Measurements from ENCODE around the gene MME. TPM values are rescaled to one million over a fixed set of nuclear protein-coding genes. Genes with fewer than 3 reads are reported as not detected.

MME gene
- total RNA-seq, 2 experiments from 2014 or later, result not detected

DNA sequence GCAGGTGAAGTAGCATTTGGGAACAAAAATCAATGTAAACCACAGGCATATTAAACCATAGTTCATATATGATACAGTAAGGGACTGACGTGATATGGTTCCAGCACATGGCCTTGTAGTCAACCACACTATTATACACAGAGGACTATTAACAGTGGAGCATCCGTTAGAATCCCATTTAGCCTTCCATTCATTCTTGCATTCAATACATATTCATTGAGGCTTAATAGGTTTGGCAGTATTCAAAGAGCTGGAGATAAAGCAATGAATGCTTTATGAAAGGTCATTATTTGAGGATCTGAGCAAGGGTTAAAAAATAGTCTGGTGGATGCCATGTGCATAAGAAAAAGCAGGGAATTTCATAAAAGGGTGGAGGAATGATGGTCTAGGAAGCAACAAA lies 89.1 kb downstream of the MME start:
- POLR2A ChIA-PET, result no interaction called here
- CTCF ChIA-PET, result no interaction called here

DNA sequence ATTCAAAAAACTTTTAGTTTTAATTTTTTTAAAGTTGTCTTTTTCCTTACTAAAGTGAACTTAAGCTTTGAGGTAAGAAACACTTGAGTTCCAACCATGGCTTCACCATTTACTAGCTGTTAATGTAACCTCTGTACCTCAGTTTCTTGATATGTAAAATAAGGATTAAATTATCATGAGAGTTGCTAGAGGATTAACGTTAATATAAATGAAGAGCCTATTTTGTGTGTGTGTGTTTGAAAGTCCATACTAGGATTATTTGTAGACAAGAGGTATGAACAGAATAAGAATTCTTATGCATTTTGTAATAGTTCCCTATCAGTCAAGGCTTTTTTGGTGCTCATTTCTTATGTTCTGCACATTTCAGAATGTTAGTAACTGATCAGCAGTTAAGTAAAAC lies 93.7 kb downstream of the MME start:
- H3K36me3 Mint-ChIP-seq (ENCODE audit: low read depth), result no peaks in the 10 kb centered on the region
- peaks cover under 1% of the 10 kb centered on the region for H3K27me3 Mint-ChIP-seq
- POLR2A ChIA-PET, result no interaction called here
- no peak overlapping the region for H3K4me3 Mint-ChIP-seq
- CTCF ChIA-PET, result no interaction called here
- H3K9me3 Mint-ChIP-seq, result no peaks in the 10 kb centered on the region
- DNase-seq, result no peak
- no peak overlapping the region for H3K27ac Mint-ChIP-seq
- no peaks in the 10 kb centered on the region for H3K4me1 Mint-ChIP-seq

More for the DNA sequence above, 89.1 kb downstream of the MME start:
- H3K4me1 Mint-ChIP-seq, result no peaks in the 10 kb centered on the region
- no peak for DNase-seq
- no peaks in the 10 kb centered on the region for H3K36me3 Mint-ChIP-seq (ENCODE audit: low read depth)
- no peak overlapping the region for H3K4me3 Mint-ChIP-seq
- no peak overlapping the region for H3K27ac Mint-ChIP-seq
- no peaks in the 10 kb centered on the region for H3K27me3 Mint-ChIP-seq
- no peaks in the 10 kb centered on the region for H3K9me3 Mint-ChIP-seq

DNA sequence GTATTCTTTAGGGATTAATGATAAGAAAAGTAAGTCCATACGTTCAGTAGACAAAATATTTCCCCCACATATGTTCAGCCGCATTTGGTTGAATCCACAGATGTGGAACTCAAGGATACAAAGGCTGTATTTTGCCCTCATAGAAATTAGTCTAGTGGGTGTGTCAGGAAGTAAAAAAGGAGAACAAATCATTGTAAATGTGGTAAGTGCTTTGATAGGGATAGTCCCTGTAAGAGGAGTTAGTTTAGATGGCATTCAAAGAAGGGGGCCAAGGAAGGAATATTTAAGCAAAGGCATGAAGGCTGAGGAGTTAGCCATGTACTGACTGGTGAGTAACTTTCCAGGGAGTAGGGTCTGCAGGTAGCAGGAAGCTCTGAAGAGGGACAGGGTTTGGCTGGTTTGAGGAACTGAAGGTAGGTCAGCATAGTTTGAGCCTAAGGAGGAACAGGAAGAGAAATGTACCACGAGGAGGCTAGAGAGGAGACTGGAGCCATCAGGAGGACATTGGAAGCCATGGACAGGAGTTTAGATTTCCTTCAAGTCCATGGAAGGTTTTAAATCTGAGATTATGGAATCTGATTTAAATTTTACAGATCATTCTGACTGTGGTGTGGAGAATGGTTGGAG lies 98.8 kb downstream of the MME start:
- no peak for DNase-seq
- ChIA-PET CTCF (no interaction called here), POLR2A (no interaction called here)
- H3K36me3 Mint-ChIP-seq (ENCODE audit: low read depth), result no peaks in the 10 kb centered on the region
- peaks cover 4% of the 10 kb centered on the region for H3K9me3 Mint-ChIP-seq
- H3K4me1 Mint-ChIP-seq, result peaks cover 3% of the 10 kb centered on the region
- peak overlapping the region; percentile 6 for H3K27ac Mint-ChIP-seq
- H3K4me3 Mint-ChIP-seq, result no peak overlapping the region
- peaks cover 8% of the 10 kb centered on the region for H3K27me3 Mint-ChIP-seq

DNA sequence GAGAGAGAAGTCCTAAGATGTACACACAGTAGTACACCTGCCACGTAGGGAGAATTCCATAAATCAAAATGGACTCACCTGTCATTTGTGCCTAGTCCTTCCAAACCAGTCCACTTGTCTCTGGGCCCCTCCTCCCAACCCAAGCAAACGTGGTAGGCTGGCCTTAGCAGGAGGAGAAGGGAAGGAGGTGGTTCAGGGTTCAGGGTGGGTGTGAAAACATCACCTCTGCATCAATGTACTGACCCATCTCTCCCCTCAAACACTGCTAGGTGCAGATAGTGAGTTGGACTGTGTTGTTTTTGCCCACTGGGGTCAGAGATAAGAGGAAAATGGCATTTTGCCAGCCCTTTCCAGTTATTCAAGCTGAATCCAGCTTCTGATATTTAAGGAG lies 99.3 kb downstream of the MME start:
- Mint-ChIP-seq H3K4me1 (peaks cover 8% of the 10 kb centered on the region), H3K4me3 (no peak overlapping the region), H3K9me3 (peaks cover 4% of the 10 kb centered on the region), H3K36me3 (ENCODE audit: low read depth) (no peaks in the 10 kb centered on the region), H3K27ac (no peak overlapping the region), H3K27me3 (peaks cover 8% of the 10 kb centered on the region)
- ChIA-PET CTCF (no interaction called here), POLR2A (no interaction called here)
- DNase-seq, result no peak

DNA sequence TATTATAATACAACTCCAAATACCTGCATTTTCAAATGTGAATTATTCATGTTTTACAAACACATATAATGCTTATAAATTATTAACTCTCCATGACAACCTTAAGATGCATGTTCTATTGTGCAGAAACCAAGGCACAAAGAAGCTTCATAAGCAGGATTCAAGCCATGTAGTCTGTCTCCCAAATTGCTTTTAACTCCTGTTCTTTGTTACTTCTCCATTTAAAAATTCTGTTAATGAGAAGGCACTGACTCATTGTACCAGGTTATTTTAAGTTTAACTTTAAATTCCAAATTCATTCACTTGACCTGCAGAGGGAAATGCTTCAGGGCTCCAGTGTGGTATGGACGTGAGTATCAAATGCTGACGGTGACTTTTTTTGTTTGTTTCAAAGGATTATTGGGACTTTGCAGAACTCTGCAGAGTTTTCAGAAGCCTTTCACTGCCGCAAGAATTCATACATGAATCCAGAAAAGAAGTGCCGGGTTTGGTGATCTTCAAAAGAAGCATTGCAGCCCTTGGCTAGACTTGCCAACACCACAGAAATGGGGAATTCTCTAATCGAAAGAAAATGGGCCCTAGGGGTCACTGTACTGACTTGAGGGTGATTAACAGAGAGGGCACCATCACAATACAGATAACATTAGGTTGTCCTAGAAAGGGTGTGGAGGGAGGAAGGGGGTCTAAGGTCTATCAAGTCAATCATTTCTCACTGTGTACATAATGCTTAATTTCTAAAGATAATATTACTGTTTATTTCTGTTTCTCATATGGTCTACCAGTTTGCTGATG lies 100.0 kb downstream of the MME start:
- CTCF ChIA-PET, result no interaction called here
- no peak overlapping the region for H3K27ac Mint-ChIP-seq
- H3K9me3 Mint-ChIP-seq, result peaks cover 4% of the 10 kb centered on the region
- DNase-seq, result no peak
- H3K4me1 Mint-ChIP-seq, result peaks cover 10% of the 10 kb centered on the region
- no peak overlapping the region for H3K4me3 Mint-ChIP-seq
- H3K27me3 Mint-ChIP-seq, result peaks cover 8% of the 10 kb centered on the region
- no peaks in the 10 kb centered on the region for H3K36me3 Mint-ChIP-seq (ENCODE audit: low read depth)
- POLR2A ChIA-PET, result no interaction called here

DNA sequence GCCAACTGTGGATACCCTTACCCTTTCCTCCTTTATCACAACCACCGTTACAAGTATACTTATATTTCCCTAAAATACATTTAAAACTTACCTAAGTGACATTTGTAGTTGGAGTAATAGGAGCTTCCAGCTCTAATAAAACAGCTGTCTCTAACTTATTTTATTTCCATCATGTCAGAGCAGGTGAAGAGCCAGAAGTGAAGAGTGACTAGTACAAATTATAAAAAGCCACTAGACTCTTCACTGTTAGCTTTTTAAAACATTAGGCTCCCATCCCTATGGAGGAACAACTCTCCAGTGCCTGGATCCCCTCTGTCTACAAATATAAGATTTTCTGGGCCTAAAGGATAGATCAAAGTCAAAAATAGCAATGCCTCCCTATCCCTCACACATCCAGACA lies 102.3 kb downstream of the MME start:
- H3K4me1 Mint-ChIP-seq, result peaks cover 10% of the 10 kb centered on the region
- ChIA-PET POLR2A (no interaction called here), CTCF (no interaction called here)
- no peak for DNase-seq
- H3K4me3 Mint-ChIP-seq, result no peak overlapping the region
- no peaks in the 10 kb centered on the region for H3K36me3 Mint-ChIP-seq (ENCODE audit: low read depth)
- H3K27me3 Mint-ChIP-seq, result peaks cover 8% of the 10 kb centered on the region
- H3K9me3 Mint-ChIP-seq, result peaks cover 4% of the 10 kb centered on the region
- H3K27ac Mint-ChIP-seq, result peak overlapping the region; percentile 36

DNA sequence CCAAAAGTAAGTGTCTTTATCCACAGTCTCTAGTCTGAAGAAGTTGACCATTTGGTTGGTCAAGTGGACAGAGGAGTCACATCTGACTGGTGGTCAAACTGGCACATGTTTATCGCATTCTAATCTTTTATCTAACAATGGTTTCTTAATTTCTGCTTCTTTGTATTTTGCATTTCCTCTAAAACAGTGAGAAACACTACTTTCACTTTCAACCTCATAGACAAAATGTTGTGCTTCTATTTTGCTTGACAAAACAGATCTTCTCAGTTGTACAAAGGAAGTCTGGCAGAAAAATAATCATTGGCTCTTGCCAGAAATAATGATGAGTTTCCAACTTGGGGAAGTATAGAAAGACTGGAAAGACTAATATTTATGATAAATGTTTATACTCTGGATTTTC lies 103.9 kb downstream of the MME start:
- no peak for DNase-seq
- Mint-ChIP-seq H3K36me3 (ENCODE audit: low read depth) (no peaks in the 10 kb centered on the region), H3K9me3 (peaks cover 4% of the 10 kb centered on the region), H3K27ac (peak overlapping the region; percentile 79), H3K4me1 (peaks cover 10% of the 10 kb centered on the region), H3K4me3 (no peak overlapping the region), H3K27me3 (peaks cover 5% of the 10 kb centered on the region)
- ChIA-PET CTCF (no interaction called here), POLR2A (no interaction called here)

DNA sequence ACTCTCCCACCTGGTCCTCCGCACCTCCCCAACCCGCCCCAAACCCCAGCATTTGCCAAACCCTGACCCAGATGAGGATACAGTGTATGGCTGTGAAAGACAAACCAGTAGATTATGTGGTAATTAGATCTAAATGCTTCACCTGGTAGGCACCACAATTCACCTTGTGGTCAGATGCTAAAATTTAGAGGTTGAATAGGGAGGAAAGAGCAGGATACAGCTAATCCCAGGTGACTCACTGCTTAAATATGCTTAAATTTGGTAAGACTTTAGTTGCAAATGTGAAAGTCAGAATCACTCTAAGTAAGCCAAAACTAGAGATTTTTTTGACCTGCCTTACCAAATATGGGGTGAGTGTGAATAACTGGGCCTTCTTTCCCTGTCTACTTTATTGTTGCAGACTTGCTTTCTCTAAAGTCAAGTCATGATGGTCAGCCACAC lies 105.5 kb downstream of the MME start:
- ChIA-PET POLR2A (no interaction called here), CTCF (no interaction called here)
- DNase-seq, result no peak
- Mint-ChIP-seq H3K27ac (no peak overlapping the region), H3K9me3 (peaks cover 4% of the 10 kb centered on the region), H3K4me3 (no peak overlapping the region), H3K4me1 (peaks cover 10% of the 10 kb centered on the region), H3K36me3 (ENCODE audit: low read depth) (no peaks in the 10 kb centered on the region), H3K27me3 (peaks cover 4% of the 10 kb centered on the region)

DNA sequence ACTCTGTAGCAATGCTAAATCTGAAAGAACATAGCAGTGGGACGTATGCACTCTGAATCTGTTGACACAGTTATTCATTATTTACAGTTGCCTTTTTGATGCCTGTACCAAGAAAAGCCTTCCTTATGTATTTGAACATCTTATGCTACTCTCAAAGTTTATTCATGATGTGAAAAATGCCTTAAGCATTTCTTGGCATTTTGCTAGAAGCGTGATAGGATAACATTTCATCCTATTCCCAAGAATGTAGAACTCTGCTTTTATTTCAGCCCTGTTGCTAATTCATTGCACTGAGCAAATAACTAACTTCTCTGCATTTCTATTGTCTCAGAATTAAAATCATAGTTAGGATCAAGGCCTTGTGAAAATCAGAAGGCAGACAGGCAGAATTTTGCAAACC lies 107.9 kb downstream of the MME start:
- H3K27ac Mint-ChIP-seq, result no peak overlapping the region

DNA sequence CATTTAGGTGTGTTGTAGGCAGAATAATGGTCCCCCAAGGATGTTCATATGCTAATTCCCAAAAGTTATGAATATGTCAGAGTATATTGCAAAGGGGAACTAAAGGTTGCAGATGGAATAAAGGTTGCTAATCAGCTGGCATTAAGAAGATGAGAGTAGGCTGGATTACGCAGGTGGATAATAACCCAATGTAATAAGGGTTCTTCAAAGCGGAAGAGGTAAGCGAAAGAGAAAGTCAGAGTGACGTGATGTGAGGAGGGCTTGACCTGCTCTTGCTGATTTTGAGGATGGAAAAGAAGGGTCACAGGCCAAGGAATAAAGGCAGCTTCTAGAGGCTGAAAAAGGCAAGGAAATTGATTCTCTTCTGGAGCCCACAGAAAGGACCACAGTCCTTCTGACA lies 109.4 kb downstream of the MME start:
- no peaks in the 10 kb centered on the region for H3K9me3 Mint-ChIP-seq
- H3K27me3 Mint-ChIP-seq, result no peaks in the 10 kb centered on the region
- DNase-seq, result no peak
- no peak overlapping the region for H3K4me3 Mint-ChIP-seq
- H3K36me3 Mint-ChIP-seq (ENCODE audit: low read depth), result no peaks in the 10 kb centered on the region
- H3K27ac Mint-ChIP-seq, result no peak overlapping the region
- ChIA-PET POLR2A (no interaction called here), CTCF (no interaction called here)
- peaks cover under 1% of the 10 kb centered on the region for H3K4me1 Mint-ChIP-seq

More for the DNA sequence above, 107.9 kb downstream of the MME start:
- ChIA-PET POLR2A (no interaction called here), CTCF (no interaction called here)
- no peak overlapping the region for H3K4me3 Mint-ChIP-seq
- H3K4me1 Mint-ChIP-seq, result peaks cover 10% of the 10 kb centered on the region
- no peak for DNase-seq
- H3K36me3 Mint-ChIP-seq (ENCODE audit: low read depth), result no peaks in the 10 kb centered on the region
- H3K9me3 Mint-ChIP-seq, result no peaks in the 10 kb centered on the region
- no peaks in the 10 kb centered on the region for H3K27me3 Mint-ChIP-seq

DNA sequence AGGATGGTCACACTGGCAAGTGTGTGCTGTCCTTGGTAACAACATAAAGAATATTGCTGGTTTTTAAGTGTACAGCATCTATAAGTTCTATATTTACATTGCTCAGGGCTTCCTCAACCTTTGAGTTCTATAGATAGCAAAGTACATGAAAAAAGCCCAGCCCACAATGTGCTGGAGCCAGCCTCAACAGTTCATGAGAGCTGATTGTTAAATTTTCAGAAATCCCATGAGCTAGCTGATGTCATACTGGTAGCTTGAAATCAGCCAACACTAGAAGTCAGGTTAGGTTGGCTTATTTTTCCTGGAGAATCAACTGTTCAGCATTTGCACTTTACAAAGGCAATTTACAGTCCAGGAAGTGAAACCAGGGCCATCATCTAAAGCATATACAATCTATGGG lies 110.6 kb downstream of the MME start:
- no peak overlapping the region for H3K4me3 Mint-ChIP-seq
- no peaks in the 10 kb centered on the region for H3K9me3 Mint-ChIP-seq
- ChIA-PET CTCF (no interaction called here), POLR2A (no interaction called here)
- H3K4me1 Mint-ChIP-seq, result no peaks in the 10 kb centered on the region
- no peak overlapping the region for H3K27ac Mint-ChIP-seq
- no peaks in the 10 kb centered on the region for H3K27me3 Mint-ChIP-seq
- no peak for DNase-seq
- no peaks in the 10 kb centered on the region for H3K36me3 Mint-ChIP-seq (ENCODE audit: low read depth)

DNA sequence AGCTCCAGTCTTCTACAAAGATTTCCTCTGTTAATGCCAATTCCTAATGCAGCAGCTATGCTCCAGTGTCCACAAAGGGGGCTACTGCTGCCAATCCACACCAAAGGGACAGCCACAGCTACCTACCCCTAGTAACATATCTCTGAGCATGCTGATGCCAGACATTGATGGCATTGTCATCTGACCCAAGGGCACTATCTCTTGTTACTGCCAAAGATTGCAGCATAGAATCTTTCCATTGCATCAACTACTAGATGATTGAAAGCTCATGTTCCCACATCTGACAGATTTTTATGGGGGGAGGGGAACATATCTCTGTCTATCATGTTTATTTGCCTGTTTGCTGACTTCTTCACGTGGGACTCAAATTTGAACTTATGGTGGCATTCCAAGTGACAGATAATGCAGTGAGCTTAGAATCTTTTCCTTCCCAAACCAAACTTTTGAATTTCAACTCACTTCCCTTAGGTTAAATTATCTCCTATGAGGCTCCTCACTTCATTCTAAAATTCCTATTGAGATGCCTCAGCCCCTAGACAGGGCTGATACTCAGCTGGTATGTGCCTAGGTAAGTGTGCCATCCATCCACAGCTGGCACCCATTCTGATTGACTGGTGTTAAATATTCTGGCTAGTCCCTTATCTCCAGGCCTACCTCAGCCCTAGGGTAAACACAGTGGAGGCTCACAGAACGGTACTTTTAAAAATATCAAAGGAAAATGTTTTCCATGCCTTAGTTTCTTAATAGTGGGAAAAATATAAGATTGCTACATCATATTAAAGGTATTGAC lies 113.0 kb downstream of the MME start:
- DNase-seq, result no peak
- Mint-ChIP-seq H3K27ac (no peak overlapping the region), H3K9me3 (no peaks in the 10 kb centered on the region), H3K4me3 (no peak overlapping the region), H3K4me1 (no peaks in the 10 kb centered on the region), H3K27me3 (no peaks in the 10 kb centered on the region), H3K36me3 (ENCODE audit: low read depth) (no peaks in the 10 kb centered on the region)
- ChIA-PET CTCF (no interaction called here), POLR2A (no interaction called here)

DNA sequence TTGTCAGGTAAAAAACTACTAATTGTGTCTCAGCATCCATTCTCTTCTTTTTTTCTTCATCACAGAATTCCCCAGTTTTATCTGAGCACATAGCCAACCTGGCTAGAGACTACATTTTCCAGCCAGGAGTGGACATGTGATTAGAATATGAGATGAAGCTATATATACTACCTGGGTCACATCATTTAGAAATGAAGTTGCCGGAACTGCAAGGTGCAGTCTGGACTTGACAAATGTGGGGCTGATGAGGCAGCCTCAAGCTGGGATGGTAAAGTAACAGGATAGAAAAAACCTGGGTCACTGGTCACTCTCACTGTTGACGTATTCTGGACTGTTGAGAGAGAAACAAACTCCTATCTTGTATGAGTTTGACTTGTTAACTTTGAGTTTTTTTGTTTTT lies 113.7 kb downstream of the MME start:
- no peaks in the 10 kb centered on the region for H3K36me3 Mint-ChIP-seq (ENCODE audit: low read depth)
- no peaks in the 10 kb centered on the region for H3K27me3 Mint-ChIP-seq
- no peaks in the 10 kb centered on the region for H3K4me1 Mint-ChIP-seq
- ChIA-PET CTCF (no interaction called here), POLR2A (no interaction called here)
- no peaks in the 10 kb centered on the region for H3K9me3 Mint-ChIP-seq
- DNase-seq, result no peak
- no peak overlapping the region for H3K27ac Mint-ChIP-seq
- H3K4me3 Mint-ChIP-seq, result no peak overlapping the region

Data from activated CD4-positive, alpha-beta T cell treated with anti-CD3 and anti-CD28 coated beads, Interleukin-2, amount 10 ng/mL, durations not matched to agents 7 days and 5 days (primary cell).